Measurements from ENCODE around the gene PDE3B.
"Not testable (repeated sequence)": the region's sequence is repeated elsewhere in the genome, so short reads cannot be mapped to it uniquely, and the experiment has no call there.

Gene PDE3B

DNA sequence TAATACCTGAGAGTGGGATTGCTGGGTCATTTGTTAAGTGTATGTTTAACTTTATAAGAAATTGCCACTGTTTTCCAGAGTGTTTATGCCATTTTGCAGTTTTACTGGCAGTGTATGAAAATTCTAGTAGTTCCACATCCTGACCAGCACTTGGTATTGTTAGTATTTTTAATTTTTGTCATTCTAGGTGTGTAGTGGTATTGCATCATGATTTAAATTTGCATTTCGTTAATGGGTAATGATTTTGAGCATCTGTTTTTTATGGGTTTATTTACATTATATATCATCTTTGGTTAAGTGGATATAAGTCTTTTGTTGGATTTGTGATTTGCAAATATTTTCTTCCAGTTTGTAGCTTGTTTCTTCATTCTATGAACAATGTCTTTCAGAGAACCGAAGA is 34.7 kb downstream of the PDE3B start:
- no peak for DNase-seq

- no peak for DNase-seq
Observed at GRCh38 chr11:14679662-14680061, 36.1 kb downstream of the PDE3B start.

DNA sequence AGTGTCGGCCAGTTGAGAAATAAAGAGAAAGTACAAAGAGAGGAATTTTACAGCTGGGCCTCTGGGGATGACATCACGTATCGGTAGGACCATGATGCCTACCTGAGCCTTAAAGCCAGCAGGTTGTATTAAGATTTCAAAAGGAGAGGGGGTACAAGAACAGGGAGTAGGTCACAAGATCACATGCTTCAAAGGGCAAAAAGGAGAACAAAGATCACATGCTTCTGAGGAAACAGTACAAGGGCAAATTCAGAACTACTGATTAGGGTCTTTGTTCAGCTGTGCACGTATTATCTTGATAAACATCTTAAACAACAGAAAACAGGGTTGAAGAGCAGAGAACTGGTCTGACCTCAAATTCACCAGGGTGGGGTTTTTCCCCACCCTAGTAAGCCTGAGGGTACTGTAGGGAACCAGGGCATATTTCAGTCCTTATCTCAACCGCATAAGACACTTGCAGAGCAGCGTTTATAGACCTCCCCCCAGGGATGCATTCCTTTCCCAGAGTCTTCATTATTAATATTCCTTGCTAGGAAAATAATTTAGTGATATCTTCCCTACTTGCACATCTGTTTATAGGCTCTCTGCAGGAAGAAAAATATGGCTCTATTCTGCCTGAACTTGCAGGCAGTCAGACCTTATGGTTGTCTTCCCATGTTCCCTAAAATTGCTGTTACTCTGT is 40.8 kb downstream of the PDE3B start:
- not testable (repeated sequence) for DNase-seq

GRCh38 chr11:14687456-14687855 is 43.9 kb downstream of the PDE3B start:
- no peak for DNase-seq

DNA sequence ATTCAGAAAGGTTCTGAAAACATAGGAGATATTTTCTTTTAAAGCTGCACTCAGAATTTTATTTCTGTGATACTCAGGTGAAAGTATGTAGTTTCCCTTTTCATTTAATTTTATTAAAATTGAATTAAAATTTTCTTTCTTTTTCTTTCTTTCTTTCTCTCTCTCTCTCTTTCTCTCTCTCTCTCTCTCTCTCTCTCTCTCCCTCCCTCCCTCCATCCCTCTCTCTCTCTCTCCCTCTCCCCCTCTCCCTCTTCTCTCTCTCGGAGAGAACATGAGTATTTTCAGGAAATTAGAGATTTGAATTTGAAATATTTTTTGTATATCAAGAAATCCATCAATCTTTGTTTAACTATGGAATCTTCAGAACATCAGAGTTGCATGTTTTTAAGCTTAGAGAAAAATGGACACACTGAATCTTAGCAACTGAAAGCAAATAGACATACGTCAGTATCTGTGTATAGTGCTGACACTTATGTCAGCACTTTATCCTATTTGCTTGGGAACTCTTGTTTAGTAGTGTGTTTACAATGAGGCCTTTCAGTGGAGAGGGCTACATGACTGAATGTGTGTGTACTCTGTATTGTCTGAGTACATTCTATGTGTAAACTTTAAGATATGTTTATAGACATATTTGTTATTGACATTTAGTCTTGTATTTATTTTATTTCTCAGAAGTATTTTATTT is 44.5 kb downstream of the PDE3B start:
- no peak for DNase-seq

GRCh38 chr11:14695656-14696055 is 52.1 kb downstream of the PDE3B start:
- DNase-seq: not testable (repeated sequence)

DNA sequence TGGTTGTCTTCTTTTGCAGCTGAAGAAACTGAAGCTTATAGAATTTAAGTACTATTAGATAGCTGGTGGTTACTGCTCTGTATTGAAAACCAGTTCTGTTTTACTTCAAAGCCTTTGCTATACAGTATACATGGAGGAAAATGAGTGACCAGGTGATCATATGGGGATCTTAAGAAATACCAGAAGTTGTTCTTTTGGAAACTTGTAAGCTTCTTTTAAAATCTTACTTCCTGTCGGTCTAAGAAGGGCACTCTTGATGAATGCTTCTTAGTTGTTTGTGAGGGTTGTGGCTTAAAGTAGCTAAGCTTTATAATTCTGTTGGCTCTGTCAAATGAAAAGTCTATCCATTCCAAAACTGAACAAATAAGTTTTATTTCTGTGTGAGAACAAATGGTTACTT is 55.2 kb downstream of the PDE3B start:
- DNase-seq: no peak

DNA sequence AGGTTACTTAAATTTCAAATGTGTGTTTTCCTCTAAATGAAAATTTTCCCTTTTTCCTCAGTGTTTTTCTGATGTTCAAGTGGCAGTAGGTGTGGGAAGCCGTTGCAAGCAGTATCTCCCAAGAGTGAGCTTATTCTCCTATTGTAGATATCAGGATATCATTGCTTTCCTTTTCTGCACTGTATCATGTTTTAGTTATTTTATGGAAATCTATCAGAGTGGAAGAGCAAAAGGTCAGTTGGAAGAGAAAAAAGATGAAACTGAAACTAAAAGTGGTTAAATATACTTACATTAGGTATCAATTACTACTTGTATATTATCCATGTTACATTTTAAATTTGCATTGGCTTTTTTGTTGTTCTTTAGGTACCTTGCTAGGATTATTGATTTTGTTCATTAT is 57.0 kb downstream of the PDE3B start:
- DNase-seq: no peak

GRCh38 chr11:14702760-14703159 is 59.2 kb downstream of the PDE3B start:
- no peak for DNase-seq

GRCh38 chr11:14703731-14704130 is 60.1 kb downstream of the PDE3B start:
- no peak for DNase-seq

DNA sequence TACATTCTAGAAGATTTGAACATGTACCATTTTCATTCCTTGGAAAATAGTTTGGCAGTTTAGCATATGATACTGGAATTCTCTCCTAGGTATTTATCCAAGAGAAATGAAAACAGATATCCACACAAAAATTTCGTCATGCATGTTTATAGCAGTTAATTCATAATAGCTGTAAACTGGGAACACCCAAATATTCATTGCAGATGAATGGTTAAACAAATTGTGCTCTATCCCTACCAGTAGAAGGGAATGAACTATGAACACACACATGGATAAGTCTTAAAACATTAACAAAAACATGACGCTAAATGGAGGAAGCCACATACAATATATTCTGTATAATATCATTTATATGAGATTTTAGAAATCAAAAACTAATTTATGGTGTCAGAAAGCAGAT is 61.5 kb downstream of the PDE3B start:
- DNase-seq: no peak

GRCh38 chr11:14713496-14714244 is 70.1 kb downstream of the PDE3B start:
- DNase-seq: no peak

DNA sequence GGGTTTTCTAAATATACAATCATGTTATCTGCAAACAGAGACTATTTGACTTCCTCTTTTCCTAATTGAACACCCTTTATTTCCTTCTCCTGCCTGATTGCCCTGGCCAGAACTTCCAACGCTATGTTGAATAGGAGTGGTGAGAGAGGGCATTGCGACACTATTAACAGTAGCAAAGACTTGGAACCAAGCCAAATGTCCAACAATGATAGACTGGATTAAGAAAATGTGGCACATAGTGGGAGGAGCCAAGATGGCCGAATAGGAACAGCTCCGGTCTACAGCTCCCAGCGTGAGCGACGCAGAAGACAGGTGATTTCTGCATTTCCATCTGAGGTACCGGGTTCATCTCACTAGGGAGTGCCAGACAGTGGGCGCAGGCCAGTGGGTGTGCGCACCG is 72.1 kb downstream of the PDE3B start:
- DNase-seq: not testable (repeated sequence)

DNA sequence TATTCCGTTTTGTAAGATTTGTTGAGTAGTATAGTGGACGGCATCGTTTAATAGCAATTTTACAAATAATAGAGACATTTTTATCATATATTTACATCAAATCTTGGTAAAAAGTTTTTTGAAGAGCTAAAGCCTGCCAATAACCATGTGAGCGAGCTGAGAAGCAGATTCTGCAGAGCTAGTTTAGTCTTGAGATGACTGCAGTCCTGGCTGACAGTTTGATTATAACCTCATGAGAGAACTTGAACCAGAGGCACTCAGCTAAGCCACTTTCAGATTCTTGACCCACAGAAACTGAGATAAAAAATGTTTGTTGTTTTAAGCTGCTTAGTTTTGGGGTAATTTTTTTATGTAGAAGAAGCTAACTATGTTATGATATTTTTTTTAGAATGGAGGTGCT is 78.9 kb downstream of the PDE3B start:
- DNase-seq: no peak

GRCh38 chr11:14725150-14725549 is 81.5 kb downstream of the PDE3B start:
- DNase-seq: no peak

DNA sequence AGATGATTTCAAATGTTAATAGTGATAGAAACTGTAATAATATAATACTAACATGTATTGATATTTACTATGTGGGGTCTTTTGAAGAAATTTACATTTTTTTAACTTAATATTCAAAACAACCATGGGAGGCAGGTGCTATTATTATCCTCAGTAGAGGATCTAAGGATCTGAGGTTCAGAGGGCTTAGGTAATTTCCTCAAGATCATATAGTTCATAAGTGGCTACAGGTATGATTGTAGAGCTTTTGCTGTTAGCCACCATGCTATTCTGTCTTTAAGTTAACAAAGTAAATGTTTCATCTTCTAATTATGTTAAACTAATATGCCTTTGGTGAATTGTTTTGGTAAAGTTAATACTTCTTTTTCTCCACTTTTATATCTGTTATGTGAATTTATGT is 83.6 kb downstream of the PDE3B start:
- no peak for DNase-seq

DNA sequence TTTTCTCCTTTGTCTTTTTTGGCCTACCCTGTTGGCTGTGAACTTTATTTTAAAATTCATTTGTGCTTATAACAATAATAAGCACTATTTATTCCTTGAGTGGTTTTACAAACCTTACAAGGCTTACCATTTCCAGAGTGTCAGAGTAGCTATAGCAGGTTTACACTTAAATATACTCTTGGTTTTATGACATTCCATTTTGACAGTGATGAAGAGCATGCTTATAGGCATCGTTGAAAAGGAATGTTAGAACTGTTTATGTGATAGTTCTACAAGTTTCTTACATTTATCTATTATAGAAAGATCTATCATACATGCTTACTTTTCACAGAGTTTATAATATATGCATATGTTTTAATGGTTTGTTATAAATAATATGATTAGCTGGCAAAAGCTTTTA is 84.1 kb downstream of the PDE3B start:
- no peak for DNase-seq

GRCh38 chr11:14740539-14740938 is 96.9 kb downstream of the PDE3B start:
- not testable (repeated sequence) for DNase-seq

GRCh38 chr11:14741195-14741594 is 97.6 kb downstream of the PDE3B start:
- no peak for DNase-seq

- no peak for DNase-seq
Observed at GRCh38 chr11:14742849-14743559, 99.4 kb downstream of the PDE3B start.

DNA sequence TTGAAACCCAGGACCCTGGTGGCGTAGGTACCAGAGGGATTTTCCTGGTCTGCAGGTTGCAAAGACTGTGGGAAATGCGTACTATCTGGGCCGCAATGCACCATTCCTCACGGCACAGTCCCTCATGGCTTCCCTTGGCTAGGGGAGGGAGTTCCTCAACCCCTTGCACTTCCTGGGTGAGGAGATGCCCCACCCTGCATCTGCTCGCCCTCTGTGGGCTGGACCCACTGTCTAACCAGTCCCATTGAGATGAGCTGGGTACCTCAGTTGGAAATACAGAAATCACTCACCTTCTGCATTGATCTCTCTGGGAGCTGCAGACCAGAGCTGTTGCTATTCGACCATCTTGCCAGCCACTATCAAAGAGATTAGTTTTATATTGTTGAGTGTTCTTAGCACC is 100.1 kb downstream of the PDE3B start:
- DNase-seq: not testable (repeated sequence)

DNA sequence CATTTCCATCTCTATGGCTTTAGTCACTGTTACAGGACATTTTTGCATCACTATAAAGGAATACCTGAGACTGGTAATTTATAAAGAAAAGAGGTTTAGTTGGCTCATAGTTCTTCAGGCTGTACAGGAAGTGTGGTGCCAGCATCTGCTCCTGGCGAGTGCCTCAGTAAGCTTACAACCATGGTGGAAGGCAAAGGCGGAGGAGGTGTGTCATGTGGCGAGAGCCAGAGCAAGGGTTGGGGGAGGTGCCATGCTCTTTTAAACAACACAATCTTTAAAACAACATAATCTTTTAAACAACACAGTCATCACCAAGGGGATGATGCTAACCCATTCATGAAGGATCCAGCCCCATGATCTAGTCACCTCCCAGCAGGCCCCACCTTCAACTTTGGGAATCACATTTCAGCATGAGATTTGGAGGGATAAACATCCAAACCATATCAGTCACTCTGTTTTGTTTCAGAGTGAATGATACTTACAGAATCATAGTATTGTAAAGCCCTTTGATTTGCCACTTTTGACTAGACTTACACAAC is 103.3 kb downstream of the PDE3B start:
- no peak for DNase-seq

- DNase-seq: no peak
Observed at GRCh38 chr11:14748090-14748489, 104.5 kb downstream of the PDE3B start.
